ENCODE measurements around the gene TGFB2.

The TGFB2 gene

GRCh38 chr1:218429301-218429700 lies 84.2 kb downstream of the TGFB2 start:
- no peak overlapping the region for H3K4me3 ChIP-seq (ENCODE audit: low read depth, low read length)
- DNase-seq (ENCODE audit: low read depth): no peak
- TF ChIP-seq CTCF (IDR thresholded peaks at IDR 0.05; ENCODE audit: low read depth, low read length, missing control alignments): no peak
- in situ Hi-C loops (cut with HindIII; ENCODE audit: low sequenced_read_pairs): no loop called here

GRCh38 chr1:218430346-218430745 lies 85.2 kb downstream of the TGFB2 start:
- H3K4me3 ChIP-seq (ENCODE audit: low read depth, low read length): no peak overlapping the region
- TF ChIP-seq CTCF (IDR thresholded peaks at IDR 0.05; ENCODE audit: low read depth, low read length, missing control alignments): no peak
- in situ Hi-C loops (cut with HindIII; ENCODE audit: low sequenced_read_pairs): loop anchor here (5.0 kb wide), 1 partner anchor 52 kb away; no protein-coding TSS in a partner anchor
- DNase-seq (ENCODE audit: low read depth): no peak

GRCh38 chr1:218430822-218431221 lies 85.7 kb downstream of the TGFB2 start:
- in situ Hi-C loops (cut with HindIII; ENCODE audit: low sequenced_read_pairs): loop anchor here (5.0 kb wide), 1 partner anchor 51 kb away; no protein-coding TSS in a partner anchor
- DNase-seq (ENCODE audit: low read depth): no peak
- TF ChIP-seq CTCF (IDR thresholded peaks at IDR 0.05; ENCODE audit: low read depth, low read length, missing control alignments): no peak
- no peak overlapping the region for H3K4me3 ChIP-seq (ENCODE audit: low read depth, low read length)

GRCh38 chr1:218431476-218431875 lies 86.3 kb downstream of the TGFB2 start:
- DNase-seq (ENCODE audit: low read depth): no peak
- in situ Hi-C loops (cut with HindIII; ENCODE audit: low sequenced_read_pairs): loop anchor here (5.0 kb wide), 1 partner anchor 51 kb away; no protein-coding TSS in a partner anchor
- no peak for TF ChIP-seq CTCF (IDR thresholded peaks at IDR 0.05; ENCODE audit: low read depth, low read length, missing control alignments)
- H3K4me3 ChIP-seq (ENCODE audit: low read depth, low read length): no peak overlapping the region

GRCh38 chr1:218433744-218434143 lies 88.6 kb downstream of the TGFB2 start:
- no peak for TF ChIP-seq CTCF (IDR thresholded peaks at IDR 0.05; ENCODE audit: low read depth, low read length, missing control alignments)
- H3K4me3 ChIP-seq (ENCODE audit: low read depth, low read length): no peak overlapping the region
- no peak for DNase-seq (ENCODE audit: low read depth)
- in situ Hi-C loops (cut with HindIII; ENCODE audit: low sequenced_read_pairs): loop anchor here (5.0 kb wide), 1 partner anchor 49 kb away; no protein-coding TSS in a partner anchor

- no peak for DNase-seq (ENCODE audit: low read depth)
- in situ Hi-C loops (cut with HindIII; ENCODE audit: low sequenced_read_pairs): loop anchor here (5.0 kb wide), 1 partner anchor 33 kb away; no protein-coding TSS in a partner anchor
Measured at GRCh38 chr1:218435528-218435927, 90.4 kb downstream of the TGFB2 start.

More at GRCh38 chr1:218435528-218435927, 90.4 kb downstream of the TGFB2 start:
- TF ChIP-seq CTCF (IDR thresholded peaks at IDR 0.05; ENCODE audit: low read depth, low read length, missing control alignments): no peak
- H3K4me3 ChIP-seq (ENCODE audit: low read depth, low read length): no peak overlapping the region
